ENCODE results near the gene IL4.

The IL4 gene

DNA sequence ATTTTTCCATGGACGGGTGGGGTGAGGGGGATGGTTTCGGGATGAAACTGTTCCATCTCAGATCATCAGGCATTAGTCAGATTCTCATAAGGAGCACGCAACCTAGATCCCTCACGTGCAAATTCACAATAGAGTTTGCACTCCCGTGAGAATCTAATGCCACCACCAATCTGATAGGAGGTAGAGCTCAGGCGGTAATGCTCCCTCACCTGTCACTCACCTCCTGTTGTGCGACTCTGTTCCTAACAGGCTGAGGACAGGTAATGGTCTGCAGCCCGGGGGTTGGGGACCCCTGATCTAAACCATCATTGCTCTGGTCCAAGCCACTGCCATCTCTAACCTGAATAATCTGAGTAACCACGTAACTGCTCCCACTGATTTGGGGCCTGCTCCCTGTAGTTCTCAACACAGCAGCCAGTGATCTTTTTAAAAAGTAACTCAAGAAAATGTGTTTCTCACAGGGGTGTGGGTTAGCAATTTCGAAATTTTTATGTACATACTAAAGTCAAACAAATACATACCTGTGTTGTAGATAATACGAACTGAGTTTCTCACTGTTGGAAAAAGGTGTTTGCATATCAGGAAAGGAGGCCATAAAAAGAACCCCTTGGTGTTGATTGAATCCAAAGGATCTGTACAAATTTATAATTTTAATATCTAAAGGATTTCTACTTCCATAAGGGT, 27.1 kb upstream of the IL4 start:
- Histone ChIP-seq H3K9ac (ENCODE audit: low read length) (no peak overlapping the region), H3K36me3 (ENCODE audit: control insufficient read depth, insufficient read depth, low read length) (no peaks in the 10 kb centered on the region), H3K4me3 (ENCODE audit: low read length) (no peak overlapping the region), H3K27me3 (ENCODE audit: control insufficient read depth, insufficient read depth, low read length) (no peaks in the 10 kb centered on the region), H3K27ac (ENCODE audit: low read depth, low read length) (no peak overlapping the region), H3K4me1 (ENCODE audit: control insufficient read depth, insufficient read depth, low read length) (no peaks in the 10 kb centered on the region)

DNA sequence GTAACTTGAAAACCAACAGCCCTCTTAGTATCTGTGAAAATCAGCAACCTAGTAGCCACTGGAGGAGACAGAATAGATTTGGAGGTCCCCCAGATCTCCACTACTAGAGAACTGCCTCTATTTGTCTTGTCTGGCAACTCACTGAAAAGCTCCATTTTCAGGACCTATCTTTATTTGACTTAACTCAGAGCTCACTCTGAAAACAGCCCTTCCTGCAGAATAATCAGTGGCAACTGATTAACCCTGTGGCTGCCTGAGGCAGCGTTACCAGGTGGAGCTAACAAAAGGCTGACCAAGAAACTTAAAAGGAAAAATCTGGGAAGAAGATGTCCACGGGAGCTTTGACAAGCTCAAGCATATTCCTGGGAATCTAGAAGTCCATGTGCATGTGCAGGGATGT, 26.3 kb upstream of the IL4 start:
- Histone ChIP-seq H3K4me3 (ENCODE audit: low read length) (no peak overlapping the region), H3K4me1 (ENCODE audit: control insufficient read depth, insufficient read depth, low read length) (no peaks in the 10 kb centered on the region), H3K36me3 (ENCODE audit: control insufficient read depth, insufficient read depth, low read length) (no peaks in the 10 kb centered on the region), H3K9ac (ENCODE audit: low read length) (no peak overlapping the region), H3K27ac (ENCODE audit: low read depth, low read length) (no peak overlapping the region), H3K27me3 (ENCODE audit: control insufficient read depth, insufficient read depth, low read length) (no peaks in the 10 kb centered on the region)

DNA sequence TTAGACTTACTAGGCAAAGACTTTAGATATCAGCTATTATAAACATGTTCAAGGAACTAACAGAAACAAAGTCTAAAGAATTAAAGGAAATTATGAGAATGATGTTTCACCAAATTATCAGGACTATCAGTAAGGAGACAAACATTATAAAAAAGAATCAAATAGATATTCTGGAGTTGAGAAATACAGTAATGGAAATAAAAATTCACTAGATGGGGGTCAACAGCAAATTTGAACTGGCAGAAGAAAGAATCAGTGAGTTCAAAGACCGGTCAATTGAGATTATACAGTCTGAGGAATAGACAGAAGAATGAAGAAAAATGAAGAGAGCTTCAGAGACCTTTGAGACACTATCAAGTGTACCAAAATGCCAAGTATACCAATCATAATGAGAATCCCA, 25.4 kb upstream of the IL4 start:
- Histone ChIP-seq H3K4me1 (ENCODE audit: control insufficient read depth, insufficient read depth, low read length) (no peaks in the 10 kb centered on the region), H3K36me3 (ENCODE audit: control insufficient read depth, insufficient read depth, low read length) (no peaks in the 10 kb centered on the region), H3K27me3 (ENCODE audit: control insufficient read depth, insufficient read depth, low read length) (no peaks in the 10 kb centered on the region), H3K4me3 (ENCODE audit: low read length) (no peak overlapping the region), H3K27ac (ENCODE audit: low read depth, low read length) (no peak overlapping the region), H3K9ac (ENCODE audit: low read length) (no peak overlapping the region)

DNA sequence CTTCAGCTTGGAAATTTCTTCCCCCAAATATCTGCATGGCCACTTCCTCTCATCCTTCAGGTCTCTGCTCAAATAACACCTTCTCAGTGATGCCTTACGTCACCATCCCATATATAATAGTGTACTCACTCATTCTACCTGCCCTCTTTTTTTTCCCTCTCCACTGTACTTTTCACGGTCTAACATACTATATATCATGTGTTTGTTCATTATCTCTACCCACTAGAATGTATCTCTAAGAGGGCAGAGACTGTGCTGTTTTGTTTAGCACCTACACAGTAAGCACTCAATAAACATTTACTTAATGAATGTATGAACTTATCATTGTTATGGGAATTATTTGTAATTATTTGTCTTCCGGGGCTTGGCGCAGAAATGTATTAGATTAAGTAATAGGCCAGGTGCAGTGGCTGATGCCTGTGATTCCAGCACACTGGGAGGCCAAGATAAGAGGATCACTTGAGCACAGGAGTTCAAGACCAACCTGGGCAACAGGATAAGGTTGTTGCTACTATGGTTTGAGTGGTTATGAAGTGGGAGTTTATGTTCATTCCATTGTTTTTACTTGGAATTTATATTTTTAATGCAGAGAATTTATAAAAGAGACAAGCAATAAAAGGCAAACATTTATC, 21.8 kb upstream of the IL4 start:
- no peak overlapping the region for H3K27ac ChIP-seq (ENCODE audit: low read depth, low read length)
- no peak overlapping the region for H3K9ac ChIP-seq (ENCODE audit: low read length)
- H3K36me3 ChIP-seq (ENCODE audit: control insufficient read depth, insufficient read depth, low read length), result no peaks in the 10 kb centered on the region

DNA sequence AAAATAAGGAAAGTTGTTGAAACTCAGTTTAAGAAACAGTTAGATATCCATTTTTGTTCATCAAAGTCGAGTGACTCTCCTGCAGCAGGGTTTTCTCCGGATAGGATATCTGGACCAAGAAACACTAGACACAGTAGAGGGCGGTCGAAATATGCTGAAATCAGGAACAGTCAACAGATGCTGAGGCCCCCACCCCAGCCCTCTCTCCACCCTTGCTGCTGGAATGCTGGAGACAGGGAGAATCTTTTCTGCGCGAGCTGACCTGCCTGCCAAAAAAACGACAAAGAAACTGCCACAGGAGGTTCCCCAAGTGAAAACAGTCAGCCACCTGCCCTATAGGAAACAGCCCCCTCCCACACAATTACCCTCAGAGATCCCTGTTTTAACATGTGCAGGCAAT, 20.1 kb upstream of the IL4 start:
- Histone ChIP-seq H3K27me3 (ENCODE audit: control insufficient read depth, insufficient read depth, low read length) (peaks cover 6% of the 10 kb centered on the region), H3K36me3 (ENCODE audit: control insufficient read depth, insufficient read depth, low read length) (no peaks in the 10 kb centered on the region), H3K4me1 (ENCODE audit: control insufficient read depth, insufficient read depth, low read length) (peaks cover 3% of the 10 kb centered on the region), H3K4me3 (ENCODE audit: low read length) (no peak overlapping the region), H3K27ac (ENCODE audit: low read depth, low read length) (no peak overlapping the region), H3K9ac (ENCODE audit: low read length) (no peak overlapping the region)

More for the DNA sequence above, 21.8 kb upstream of the IL4 start:
- Histone ChIP-seq H3K4me3 (ENCODE audit: low read length) (no peak overlapping the region), H3K4me1 (ENCODE audit: control insufficient read depth, insufficient read depth, low read length) (peaks cover 3% of the 10 kb centered on the region), H3K27me3 (ENCODE audit: control insufficient read depth, insufficient read depth, low read length) (peaks cover 6% of the 10 kb centered on the region)

DNA sequence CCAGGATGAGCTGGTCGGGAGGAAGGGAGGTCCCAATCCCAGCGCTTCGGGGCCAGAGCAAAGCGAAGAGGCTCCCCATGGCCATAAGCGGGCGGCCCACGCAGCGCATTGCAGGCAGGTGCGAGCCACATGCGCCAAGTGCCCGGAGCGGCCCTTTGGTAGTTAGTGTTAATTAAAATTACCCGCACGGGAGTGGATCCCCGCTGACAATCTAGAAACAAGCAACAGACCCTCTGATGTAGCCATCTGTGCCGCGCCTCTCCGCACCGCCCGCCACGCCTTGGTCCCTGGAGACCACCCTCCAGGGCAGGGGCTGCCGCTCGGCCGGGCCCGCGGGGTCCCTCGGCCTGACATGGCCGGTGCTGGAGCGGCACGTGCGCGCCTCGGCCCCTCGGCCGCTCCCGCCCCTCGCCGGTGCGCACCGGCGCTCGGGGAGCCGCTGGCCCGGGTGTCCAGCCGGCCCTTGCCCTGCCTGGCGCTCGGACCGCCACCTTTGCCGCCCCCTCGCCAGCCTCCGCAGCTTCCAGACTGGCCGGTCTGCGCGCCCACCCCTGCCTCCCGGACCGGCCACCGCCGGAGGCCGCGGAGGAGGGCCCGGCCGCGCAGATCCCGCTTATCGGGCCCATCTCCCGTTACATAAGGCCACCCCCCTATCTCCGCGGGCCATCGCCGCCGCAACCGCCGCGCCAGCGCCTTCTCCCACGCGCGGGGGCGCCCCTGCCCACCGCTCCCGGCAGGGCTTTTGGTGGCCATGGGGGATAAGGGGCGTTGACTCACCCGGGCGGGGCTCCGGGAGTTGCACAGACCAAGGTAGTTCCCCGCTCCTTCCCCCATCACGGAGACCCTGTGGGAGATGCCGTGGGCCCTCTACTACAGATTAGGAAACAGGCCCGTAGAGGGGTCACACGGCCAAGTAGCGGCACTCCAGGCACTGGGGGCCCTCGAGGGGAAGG, 17.7 kb upstream of the IL4 start:
- Histone ChIP-seq H3K9ac (ENCODE audit: low read length) (no peak overlapping the region), H3K36me3 (ENCODE audit: control insufficient read depth, insufficient read depth, low read length) (no peaks in the 10 kb centered on the region), H3K4me1 (ENCODE audit: control insufficient read depth, insufficient read depth, low read length) (peaks cover 3% of the 10 kb centered on the region), H3K27ac (ENCODE audit: low read depth, low read length) (no peak overlapping the region), H3K27me3 (ENCODE audit: control insufficient read depth, insufficient read depth, low read length) (peaks cover 6% of the 10 kb centered on the region), H3K4me3 (ENCODE audit: low read length) (peak overlapping the region; percentile 54)

DNA sequence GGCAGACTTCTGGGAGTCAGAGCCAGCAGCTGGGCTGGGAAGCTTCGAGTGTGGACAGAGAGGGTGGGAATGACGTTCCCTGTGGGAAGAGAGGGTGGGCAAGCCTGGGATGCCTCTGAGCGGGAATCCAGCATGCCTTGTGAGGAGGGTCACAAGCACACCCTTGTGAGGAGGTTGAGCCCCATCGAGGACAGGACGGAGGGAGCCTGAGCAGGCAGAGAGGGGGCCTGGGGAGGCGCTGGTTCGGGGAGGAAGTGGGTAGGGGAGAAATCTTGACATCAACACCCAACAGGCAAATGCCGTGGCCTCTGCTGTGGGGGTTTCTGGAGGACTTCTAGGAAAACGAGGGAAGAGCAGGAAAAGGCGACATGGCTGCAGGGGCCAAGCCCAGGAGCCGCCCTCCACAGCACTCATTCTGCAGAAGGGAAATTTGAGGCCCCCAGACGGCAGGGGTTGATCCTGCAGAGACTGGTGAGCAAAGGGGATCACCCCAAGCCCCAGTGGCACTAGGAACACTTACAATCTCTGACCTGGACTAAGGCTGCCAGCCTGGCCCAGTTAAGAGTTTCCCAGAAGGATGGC, 16.9 kb upstream of the IL4 start:
- H3K4me1 ChIP-seq (ENCODE audit: control insufficient read depth, insufficient read depth, low read length), result peaks cover 3% of the 10 kb centered on the region
- no peak overlapping the region for H3K9ac ChIP-seq (ENCODE audit: low read length)
- H3K36me3 ChIP-seq (ENCODE audit: control insufficient read depth, insufficient read depth, low read length), result no peaks in the 10 kb centered on the region
- no peak overlapping the region for H3K27ac ChIP-seq (ENCODE audit: low read depth, low read length)
- peak overlapping the region; percentile 54 for H3K4me3 ChIP-seq (ENCODE audit: low read length)
- H3K27me3 ChIP-seq (ENCODE audit: control insufficient read depth, insufficient read depth, low read length), result peaks cover 6% of the 10 kb centered on the region

DNA sequence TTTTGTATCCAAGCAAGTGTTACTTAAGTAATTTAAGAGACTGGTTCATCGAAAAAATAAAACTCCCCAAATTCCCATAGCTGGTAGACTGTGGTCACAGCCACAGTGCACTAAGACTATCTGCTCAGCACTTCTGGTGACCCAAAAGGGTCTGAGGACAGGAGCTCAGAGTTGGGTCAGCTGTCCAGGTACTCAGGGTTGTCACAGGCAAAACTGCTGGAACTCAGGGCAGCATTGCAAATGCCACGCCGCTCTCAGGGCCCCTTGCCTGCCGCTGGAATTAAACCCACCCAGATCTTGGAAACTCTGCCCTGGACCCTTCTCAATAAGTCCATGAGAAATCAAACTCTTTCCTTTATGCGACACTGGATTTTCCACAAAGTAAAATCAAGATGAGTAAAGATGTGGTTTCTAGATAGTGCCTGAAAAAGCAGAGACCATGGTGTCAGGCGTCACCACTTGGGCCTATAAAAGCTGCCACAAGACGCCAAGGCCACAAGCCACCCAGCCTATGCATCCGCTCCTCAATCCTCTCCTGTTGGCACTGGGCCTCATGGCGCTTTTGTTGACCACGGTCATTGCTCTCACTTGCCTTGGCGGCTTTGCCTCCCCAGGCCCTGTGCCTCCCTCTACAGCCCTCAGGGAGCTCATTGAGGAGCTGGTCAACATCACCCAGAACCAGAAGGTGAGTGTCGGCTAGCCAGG, 16.0 kb upstream of the IL4 start, which contains the start of gene IL13:
TSS of gene IL13 (plus strand) at position 498 of the 705 bp plus-strand sequence. CDS start at position 512, 14 bp downstream.
- Histone ChIP-seq H3K4me3 (ENCODE audit: low read length) (no peak within 1 kb of the TSS), H3K4me1 (ENCODE audit: control insufficient read depth, insufficient read depth, low read length) (peaks cover 3% of the 10 kb centered on the region), H3K36me3 (ENCODE audit: control insufficient read depth, insufficient read depth, low read length) (no peaks in the 10 kb centered on the region), H3K27me3 (ENCODE audit: control insufficient read depth, insufficient read depth, low read length) (peaks cover 6% of the 10 kb centered on the region), H3K9ac (ENCODE audit: low read length) (no peak within 1 kb of the TSS), H3K27ac (ENCODE audit: low read depth, low read length) (no peak within 1 kb of the TSS)

DNA sequence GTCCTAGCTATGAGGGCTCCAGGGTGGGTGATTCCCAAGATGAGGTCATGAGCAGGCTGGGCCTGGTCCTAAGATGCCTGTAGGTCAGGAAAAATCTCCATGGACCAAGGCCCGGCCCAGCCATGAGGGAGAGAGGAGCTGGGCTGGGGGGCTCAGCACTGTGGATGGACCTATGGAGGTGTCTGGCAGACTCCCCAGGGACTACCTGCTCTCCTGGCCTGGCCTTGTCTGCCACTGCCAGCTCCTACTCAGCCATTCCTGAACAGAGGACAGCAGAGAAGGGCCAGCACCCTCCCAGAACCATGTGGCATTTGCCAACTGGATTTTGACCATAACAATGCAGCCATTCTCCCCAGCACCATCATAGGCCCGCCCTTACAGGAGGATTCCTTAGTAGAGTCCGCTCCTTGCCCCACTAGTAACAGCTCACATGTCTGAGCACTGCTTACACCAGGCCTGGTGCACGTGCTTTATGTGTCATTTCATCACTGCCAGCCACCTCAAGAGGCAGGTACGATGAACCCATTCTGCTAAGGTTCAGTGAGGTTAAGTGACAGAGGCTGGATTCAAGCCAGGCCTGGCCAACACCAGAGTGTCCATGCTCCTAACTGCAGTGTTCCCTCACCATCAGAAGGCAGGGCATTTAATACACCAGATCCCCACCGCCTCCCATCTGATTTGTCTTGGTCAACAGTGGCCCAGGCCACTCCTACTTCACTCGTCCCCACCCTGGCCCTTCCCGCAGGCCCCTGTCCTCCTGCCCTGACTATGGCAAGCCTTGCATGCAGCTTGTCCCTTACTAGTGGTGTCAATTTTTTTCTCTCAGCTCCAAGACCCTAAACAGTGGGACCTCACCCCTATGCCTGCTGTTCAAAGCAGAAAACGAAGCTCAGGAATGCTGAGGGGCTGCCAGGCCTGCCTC, 15.1 kb upstream of the IL4 start:
- H3K4me1 ChIP-seq (ENCODE audit: control insufficient read depth, insufficient read depth, low read length), result peaks cover 3% of the 10 kb centered on the region
- H3K27ac ChIP-seq (ENCODE audit: low read depth, low read length), result no peak overlapping the region
- H3K4me3 ChIP-seq (ENCODE audit: low read length), result no peak overlapping the region
- H3K9ac ChIP-seq (ENCODE audit: low read length), result no peak overlapping the region
- H3K36me3 ChIP-seq (ENCODE audit: control insufficient read depth, insufficient read depth, low read length), result no peaks in the 10 kb centered on the region
- peaks cover 6% of the 10 kb centered on the region for H3K27me3 ChIP-seq (ENCODE audit: control insufficient read depth, insufficient read depth, low read length)

DNA sequence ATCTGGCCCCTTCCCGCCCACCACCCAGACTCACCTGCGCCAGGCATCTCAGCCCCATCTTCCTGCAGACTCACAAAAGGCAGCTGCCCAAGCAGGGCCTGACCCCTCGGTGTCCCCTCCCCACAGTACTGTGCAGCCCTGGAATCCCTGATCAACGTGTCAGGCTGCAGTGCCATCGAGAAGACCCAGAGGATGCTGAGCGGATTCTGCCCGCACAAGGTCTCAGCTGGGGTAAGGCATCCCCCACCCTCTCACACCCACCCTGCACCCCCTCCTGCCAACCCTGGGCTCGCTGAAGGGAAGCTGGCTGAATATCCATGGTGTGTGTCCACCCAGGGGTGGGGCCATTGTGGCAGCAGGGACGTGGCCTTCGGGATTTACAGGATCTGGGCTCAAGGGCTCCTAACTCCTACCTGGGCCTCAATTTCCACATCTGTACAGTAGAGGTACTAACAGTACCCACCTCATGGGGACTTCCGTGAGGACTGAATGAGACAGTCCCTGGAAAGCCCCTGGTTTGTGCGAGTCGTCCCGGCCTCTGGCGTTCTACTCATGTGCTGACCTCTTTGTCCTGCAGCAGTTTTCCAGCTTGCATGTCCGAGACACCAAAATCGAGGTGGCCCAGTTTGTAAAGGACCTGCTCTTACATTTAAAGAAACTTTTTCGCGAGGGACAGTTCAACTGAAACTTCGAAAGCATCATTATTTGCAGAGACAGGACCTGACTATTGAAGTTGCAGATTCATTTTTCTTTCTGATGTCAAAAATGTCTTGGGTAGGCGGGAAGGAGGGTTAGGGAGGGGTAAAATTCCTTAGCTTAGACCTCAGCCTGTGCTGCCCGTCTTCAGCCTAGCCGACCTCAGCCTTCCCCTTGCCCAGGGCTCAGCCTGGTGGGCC, 13.9 kb upstream of the IL4 start:
- Histone ChIP-seq H3K4me1 (ENCODE audit: control insufficient read depth, insufficient read depth, low read length) (peaks cover 3% of the 10 kb centered on the region), H3K27ac (ENCODE audit: low read depth, low read length) (no peak overlapping the region), H3K36me3 (ENCODE audit: control insufficient read depth, insufficient read depth, low read length) (no peaks in the 10 kb centered on the region), H3K9ac (ENCODE audit: low read length) (no peak overlapping the region), H3K4me3 (ENCODE audit: low read length) (no peak overlapping the region), H3K27me3 (ENCODE audit: control insufficient read depth, insufficient read depth, low read length) (peaks cover 6% of the 10 kb centered on the region)
